A673 (cell line): ENCODE measurements around the gene WNT11.

Source experiments
- EZH2 ChIP-seq: fragments of 200-600 bp; sonication (generic); IDR thresholded peaks from 2 replicates; pipeline ENCODE4 v1.6.1; 2017; ENCODE audit warnings: borderline replicate concordance, low read depth, mild to moderate bottlenecking, mixed read lengths, antibody characterized with exemption, low read length; ENCODE audit not compliant: poor library complexity, severe bottlenecking
- TF ChIP-seq, protein P1 (sequence below): fragments of 300-800, 200-600 bp; sonication (generic); conservative IDR thresholded peaks from 2 replicates; pipeline ENCODE4 v1.5.1; 2017; ENCODE audit warnings: low read depth, mild to moderate bottlenecking, antibody characterized with exemption, low read length, moderate library complexity, mixed read lengths

DNA sequence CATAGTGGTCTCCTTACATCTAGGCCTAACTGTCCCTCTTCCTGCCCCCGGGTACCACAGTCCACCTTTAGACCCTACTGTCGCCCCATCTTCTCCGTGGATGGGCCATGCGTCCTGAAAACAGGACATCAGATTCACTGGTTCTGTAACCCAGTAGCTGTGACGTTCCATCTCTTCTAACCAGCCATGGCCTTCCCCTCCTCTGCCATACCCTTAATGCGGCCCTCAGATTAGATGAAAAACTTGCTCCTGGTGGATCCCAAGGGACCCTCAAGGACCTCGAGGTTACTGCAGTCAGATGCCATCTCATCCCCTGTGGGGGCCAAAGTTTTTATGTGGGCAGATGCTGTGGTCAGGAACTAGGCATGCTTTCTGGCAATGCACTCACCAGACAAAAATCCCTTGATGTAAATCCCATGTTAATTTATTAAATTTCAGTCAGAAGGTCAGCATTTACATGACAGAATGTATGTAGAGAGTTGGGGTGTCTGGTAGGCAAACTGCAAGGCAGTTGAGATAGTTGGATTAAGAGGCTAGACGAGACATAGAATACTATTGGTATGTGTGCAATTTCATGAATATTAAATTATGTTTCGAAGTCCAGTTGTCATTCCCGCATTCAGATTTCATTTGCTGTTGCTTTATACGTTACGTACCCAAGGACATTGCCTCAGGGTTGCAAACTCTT lies 64.3 kb downstream of the WNT11 start:
- TF ChIP-seq, protein P1, sequence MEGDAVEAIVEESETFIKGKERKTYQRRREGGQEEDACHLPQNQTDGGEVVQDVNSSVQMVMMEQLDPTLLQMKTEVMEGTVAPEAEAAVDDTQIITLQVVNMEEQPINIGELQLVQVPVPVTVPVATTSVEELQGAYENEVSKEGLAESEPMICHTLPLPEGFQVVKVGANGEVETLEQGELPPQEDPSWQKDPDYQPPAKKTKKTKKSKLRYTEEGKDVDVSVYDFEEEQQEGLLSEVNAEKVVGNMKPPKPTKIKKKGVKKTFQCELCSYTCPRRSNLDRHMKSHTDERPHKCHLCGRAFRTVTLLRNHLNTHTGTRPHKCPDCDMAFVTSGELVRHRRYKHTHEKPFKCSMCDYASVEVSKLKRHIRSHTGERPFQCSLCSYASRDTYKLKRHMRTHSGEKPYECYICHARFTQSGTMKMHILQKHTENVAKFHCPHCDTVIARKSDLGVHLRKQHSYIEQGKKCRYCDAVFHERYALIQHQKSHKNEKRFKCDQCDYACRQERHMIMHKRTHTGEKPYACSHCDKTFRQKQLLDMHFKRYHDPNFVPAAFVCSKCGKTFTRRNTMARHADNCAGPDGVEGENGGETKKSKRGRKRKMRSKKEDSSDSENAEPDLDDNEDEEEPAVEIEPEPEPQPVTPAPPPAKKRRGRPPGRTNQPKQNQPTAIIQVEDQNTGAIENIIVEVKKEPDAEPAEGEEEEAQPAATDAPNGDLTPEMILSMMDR: no peak
- TF ChIP-seq EZH2: no peak
